ENCODE data around the gene FRAS1. TPM values are rescaled to one million over a fixed set of nuclear protein-coding genes. Genes with fewer than 3 reads are reported as not detected.

The FRAS1 gene
- total and polyA plus RNA-seq, 2 donors (not counting 1 experiment from before 2014, with no cell fraction given), result 0.03 to 0.12 TPM

GRCh38 chr4:78482281-78482680 is 425.2 kb downstream of the FRAS1 start:
- H3K4me1 ChIP-seq (ENCODE audit: control insufficient read depth in 2 of 2, insufficient read depth in 2 of 2, low read length in 2 of 2), result no peaks in the 10 kb centered on the region
- POLR2A ChIA-PET, result no interaction called here
- WGBS (ENCODE audit: insufficient coverage), result no CpG with 5 or more reads among the region's 4 CpGs
- H3K27ac ChIP-seq (ENCODE audit: low read length in 2 of 2), result no peak overlapping the region
- no peak overlapping the region for H3K4me3 ChIP-seq (ENCODE audit: control extremely low read depth in 1 of 5, extremely low read depth in 1 of 5, insufficient read depth in 1 of 5, low read depth in 2 of 5, low read length in 4 of 5)
- H3K4me2 ChIP-seq (replicated peaks; ENCODE audit: low read depth, low read length, poor library complexity, severe bottlenecking), result no peak overlapping the region
- intact Hi-C loops (cut with micrococcal nuclease), result no loop called here
- H3K9me3 ChIP-seq (ENCODE audit: control extremely low read depth in 1 of 3, control insufficient read depth in 2 of 3, insufficient read depth in 1 of 3, low read length in 2 of 3), result no peaks in the 10 kb centered on the region
- H3K27me3 ChIP-seq (replicated peaks in 1 of 4; ENCODE audit: control extremely low read depth in 1 of 4, control insufficient read depth in 3 of 4, insufficient read depth in 4 of 4, low read length in 3 of 4), result no peaks in the 10 kb centered on the region
- H3K27ac Mint-ChIP-seq, result no peak overlapping the region
- no peaks in the 10 kb centered on the region for H3K4me1 Mint-ChIP-seq
- H3K79me2 ChIP-seq (ENCODE audit: control insufficient read depth, insufficient read depth, low read length), result no peaks in the 10 kb centered on the region
- H4K20me1 ChIP-seq (ENCODE audit: control insufficient read depth, insufficient read depth, low read length, poor library complexity, severe bottlenecking), result no peaks in the 10 kb centered on the region
- H3K36me3 ChIP-seq (replicated peaks in 1 of 2; ENCODE audit: control extremely low read depth in 1 of 2, control insufficient read depth in 1 of 2, extremely low read depth in 1 of 2, insufficient read depth in 2 of 2, low read length in 1 of 2), result no peaks in the 10 kb centered on the region
- no peak overlapping the region for H3K9ac ChIP-seq (ENCODE audit: low read length)
- H3K4me3 Mint-ChIP-seq, result no peak overlapping the region
- H3K27me3 Mint-ChIP-seq, result peaks cover 16% of the 10 kb centered on the region
- H3K9me3 Mint-ChIP-seq (ENCODE audit: insufficient read depth), result no peaks in the 10 kb centered on the region
- no peak overlapping the region for H2AFZ ChIP-seq (ENCODE audit: insufficient read depth, low read depth, low read length, poor library complexity, severe bottlenecking)
- ATAC-seq (ENCODE audit: low read depth) (no peak), DNase-seq (no peak)
- CTCF ChIA-PET, result no interaction called here
- TF ChIP-seq, protein P1, sequence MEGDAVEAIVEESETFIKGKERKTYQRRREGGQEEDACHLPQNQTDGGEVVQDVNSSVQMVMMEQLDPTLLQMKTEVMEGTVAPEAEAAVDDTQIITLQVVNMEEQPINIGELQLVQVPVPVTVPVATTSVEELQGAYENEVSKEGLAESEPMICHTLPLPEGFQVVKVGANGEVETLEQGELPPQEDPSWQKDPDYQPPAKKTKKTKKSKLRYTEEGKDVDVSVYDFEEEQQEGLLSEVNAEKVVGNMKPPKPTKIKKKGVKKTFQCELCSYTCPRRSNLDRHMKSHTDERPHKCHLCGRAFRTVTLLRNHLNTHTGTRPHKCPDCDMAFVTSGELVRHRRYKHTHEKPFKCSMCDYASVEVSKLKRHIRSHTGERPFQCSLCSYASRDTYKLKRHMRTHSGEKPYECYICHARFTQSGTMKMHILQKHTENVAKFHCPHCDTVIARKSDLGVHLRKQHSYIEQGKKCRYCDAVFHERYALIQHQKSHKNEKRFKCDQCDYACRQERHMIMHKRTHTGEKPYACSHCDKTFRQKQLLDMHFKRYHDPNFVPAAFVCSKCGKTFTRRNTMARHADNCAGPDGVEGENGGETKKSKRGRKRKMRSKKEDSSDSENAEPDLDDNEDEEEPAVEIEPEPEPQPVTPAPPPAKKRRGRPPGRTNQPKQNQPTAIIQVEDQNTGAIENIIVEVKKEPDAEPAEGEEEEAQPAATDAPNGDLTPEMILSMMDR (IDR thresholded peaks at IDR 0.05), result no peak
- no peak for TF ChIP-seq EZH2 (IDR thresholded peaks at IDR 0.05; ENCODE audit: borderline replicate concordance, insufficient read depth, low read depth, low read length, poor library complexity, severe bottlenecking)

GRCh38 chr4:78483811-78484210 is 426.7 kb downstream of the FRAS1 start:
- no peak overlapping the region for H3K4me3 ChIP-seq (ENCODE audit: control extremely low read depth in 1 of 5, extremely low read depth in 1 of 5, insufficient read depth in 1 of 5, low read depth in 2 of 5, low read length in 4 of 5)
- no peak overlapping the region for H3K9ac ChIP-seq (ENCODE audit: low read length)
- DNase-seq (no peak), ATAC-seq (ENCODE audit: low read depth) (no peak)
- POLR2A ChIA-PET, result no interaction called here
- no peaks in the 10 kb centered on the region for H3K36me3 ChIP-seq (replicated peaks in 1 of 2; ENCODE audit: control extremely low read depth in 1 of 2, control insufficient read depth in 1 of 2, extremely low read depth in 1 of 2, insufficient read depth in 2 of 2, low read length in 1 of 2)
- intact Hi-C loops (cut with micrococcal nuclease), result no loop called here
- H2AFZ ChIP-seq (ENCODE audit: insufficient read depth, low read depth, low read length, poor library complexity, severe bottlenecking), result no peak overlapping the region
- no peak overlapping the region for H3K27ac ChIP-seq (ENCODE audit: low read length in 2 of 2)
- H3K4me1 ChIP-seq (ENCODE audit: control insufficient read depth in 2 of 2, insufficient read depth in 2 of 2, low read length in 2 of 2), result no peaks in the 10 kb centered on the region
- no peaks in the 10 kb centered on the region for H3K9me3 Mint-ChIP-seq (ENCODE audit: insufficient read depth)
- H3K4me3 Mint-ChIP-seq, result no peak overlapping the region
- no peaks in the 10 kb centered on the region for H3K9me3 ChIP-seq (ENCODE audit: control extremely low read depth in 1 of 3, control insufficient read depth in 2 of 3, insufficient read depth in 1 of 3, low read length in 2 of 3)
- WGBS (ENCODE audit: insufficient coverage), result 100% methylated on average over 1 of the region's 2 CpGs
- H3K79me2 ChIP-seq (ENCODE audit: control insufficient read depth, insufficient read depth, low read length), result no peaks in the 10 kb centered on the region
- no peak overlapping the region for H3K4me2 ChIP-seq (replicated peaks; ENCODE audit: low read depth, low read length, poor library complexity, severe bottlenecking)
- CTCF ChIA-PET, result no interaction called here
- no peaks in the 10 kb centered on the region for H4K20me1 ChIP-seq (ENCODE audit: control insufficient read depth, insufficient read depth, low read length, poor library complexity, severe bottlenecking)
- H3K27me3 Mint-ChIP-seq, result peaks cover 17% of the 10 kb centered on the region
- no peaks in the 10 kb centered on the region for H3K4me1 Mint-ChIP-seq
- TF ChIP-seq, protein P1 (IDR thresholded peaks at IDR 0.05), result no peak
- TF ChIP-seq EZH2 (IDR thresholded peaks at IDR 0.05; ENCODE audit: borderline replicate concordance, insufficient read depth, low read depth, low read length, poor library complexity, severe bottlenecking), result no peak
- H3K27me3 ChIP-seq (replicated peaks in 1 of 4; ENCODE audit: control extremely low read depth in 1 of 4, control insufficient read depth in 3 of 4, insufficient read depth in 4 of 4, low read length in 3 of 4), result no peaks in the 10 kb centered on the region
- H3K27ac Mint-ChIP-seq, result no peak overlapping the region
